BLaER1 treated with 17β-estradiol and CSF1 and Interleukin-3, amounts not matched to agents 10 nM and 100 nM (cell line): ENCODE measurements around the gene ZNF146.
"Not testable (repeated sequence)": the region's sequence is repeated elsewhere in the genome, so short reads cannot be mapped to it uniquely, and the experiment has no call there.

Source experiments
- H3K27ac ChIP-seq, 11 experiments: shearing (Covaris generic); formaldehyde crosslinking; 2 replicates each; pipeline ENCODE4 v1.8.1; 2022
- H3K27me3 ChIP-seq, 11 experiments: shearing (Covaris generic); formaldehyde crosslinking; 2 replicates each; pipeline ENCODE4 v1.8.1; 2022
- H3K36me3 ChIP-seq, 11 experiments: shearing (Covaris generic); formaldehyde crosslinking; 2 replicates each; pipeline ENCODE4 v1.8.1; 2022
- H3K4me1 ChIP-seq, 10 experiments: shearing (Covaris generic); formaldehyde crosslinking; 2 replicates each; pipeline ENCODE4 v1.8.1; 2022
- H3K4me2 ChIP-seq, 11 experiments: shearing (Covaris generic); formaldehyde crosslinking; 2 replicates each; pipeline ENCODE4 v1.8.1; 2022
- H3K4me3 ChIP-seq, 10 experiments: shearing (Covaris generic); formaldehyde crosslinking; 2 replicates each; pipeline ENCODE4 v1.8.1; 2022
- H3K9ac ChIP-seq, 11 experiments: shearing (Covaris generic); formaldehyde crosslinking; 2 replicates each; pipeline ENCODE4 v1.8.1; 2022
- H3K9me3 ChIP-seq, 11 experiments: shearing (Covaris generic); formaldehyde crosslinking; replicated peaks in 1 of 11; 2 replicates each; pipeline ENCODE4 v1.8.1; 2022
- H4K20me1 ChIP-seq, 11 experiments: shearing (Covaris generic); formaldehyde crosslinking; 2 replicates each; pipeline ENCODE4 v1.8.1; 2022
- Cebpa-rat ChIP-seq, 11 experiments: shearing (Covaris generic); IDR thresholded peaks; 2 replicates each; pipeline ENCODE4 v1.8.1; 2022

The ZNF146 gene

GRCh38 chr19:36215276-36216123 lies 594 bp downstream of the ZNF146 start:
- Histone ChIP-seq H3K9ac (peak overlapping the region; percentile 90 to 100 (median 96)), H3K36me3 (peaks cover 20 to 44% (median 41%) of the 10 kb centered on the region in 11 experiments), H3K4me1 (peaks cover 30 to 50% (median 37%) of the 10 kb centered on the region in 10 experiments), H3K4me2 (peak overlapping the region; percentile 67 to 92 (median 81)), H3K27ac (peak overlapping the region; percentile 91 to 100 (median 97)), H3K27me3 (no peaks in the 10 kb centered on the region), H4K20me1 (peaks cover 11 to 45% (median 41%) of the 10 kb centered on the region in 11 experiments; a peak in 21 of 22 replicates), H3K9me3 (0 out of 22 replicates have a peak, but pooled peaks cover 0 to 5% (median 0%) of the 10 kb centered on the region in 11 experiments), H3K4me3 (peak overlapping the region; percentile 72 to 83 (median 78))
- no peak for TF ChIP-seq Cebpa-rat (IDR thresholded peaks at IDR 0.05)

- TF ChIP-seq Cebpa-rat (IDR thresholded peaks at IDR 0.05) = no peak
- Histone ChIP-seq H4K20me1 (peaks cover 63 to 100% (median 99%) of the 10 kb centered on the region in 11 experiments; a peak in 21 of 22 replicates), H3K9me3 (peaks cover 0 to 7% (median 0%) of the 10 kb centered on the region in 11 experiments; a peak in 5 of 22 replicates), H3K36me3 (peaks cover 52 to 100% (median 98%) of the 10 kb centered on the region in 11 experiments), H3K4me2 (peak overlapping the region in 2 of 11 experiments; percentile 2 to 9; a peak in 1 of 22 replicates), H3K4me3 (no peak overlapping the region), H3K27ac (no peak overlapping the region), H3K9ac (no peak overlapping the region), H3K27me3 (no peaks in the 10 kb centered on the region), H3K4me1 (peaks cover 43 to 86% (median 57%) of the 10 kb centered on the region in 10 experiments)
Measured at GRCh38 chr19:36221474-36221873, 6.6 kb downstream of the ZNF146 start.

DNA sequence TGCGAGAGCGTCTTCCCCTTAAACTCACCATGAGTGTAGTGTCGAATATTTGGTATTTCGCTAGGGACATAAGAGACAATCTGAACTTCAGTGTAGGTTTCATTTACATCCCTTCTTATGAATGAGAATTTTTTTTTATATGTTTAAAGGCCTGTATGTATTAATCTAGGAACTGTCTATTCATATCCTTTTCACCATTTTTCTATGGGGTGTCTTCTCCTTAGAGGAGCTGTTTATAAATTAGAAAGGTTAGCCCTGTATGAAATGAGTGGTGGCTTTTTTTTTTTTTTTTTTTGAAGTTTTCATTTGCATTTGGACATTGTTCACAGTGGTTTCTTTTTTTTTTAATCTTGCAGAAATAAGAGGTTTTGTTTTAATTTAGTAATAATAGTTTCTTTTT lies 7.6 kb downstream of the ZNF146 start:
- Histone ChIP-seq H3K4me1 (peaks cover 33 to 84% (median 51%) of the 10 kb centered on the region in 10 experiments), H3K9me3 (peaks cover 0 to 10% (median 0%) of the 10 kb centered on the region in 11 experiments; a peak in 6 of 22 replicates), H4K20me1 (peaks cover 70 to 100% (median 100%) of the 10 kb centered on the region in 11 experiments; a peak in 21 of 22 replicates), H3K4me2 (peak overlapping the region in 2 of 11 experiments; percentile 28 to 82; a peak in 1 of 22 replicates), H3K36me3 (peaks cover 62 to 100% (median 100%) of the 10 kb centered on the region in 11 experiments), H3K9ac (no peak overlapping the region), H3K27ac (peak overlapping the region in 2 of 11 experiments; percentile 12 to 56; a peak in 3 of 22 replicates), H3K4me3 (no peak overlapping the region), H3K27me3 (no peaks in the 10 kb centered on the region)
- no peak for TF ChIP-seq Cebpa-rat (IDR thresholded peaks at IDR 0.05)

DNA sequence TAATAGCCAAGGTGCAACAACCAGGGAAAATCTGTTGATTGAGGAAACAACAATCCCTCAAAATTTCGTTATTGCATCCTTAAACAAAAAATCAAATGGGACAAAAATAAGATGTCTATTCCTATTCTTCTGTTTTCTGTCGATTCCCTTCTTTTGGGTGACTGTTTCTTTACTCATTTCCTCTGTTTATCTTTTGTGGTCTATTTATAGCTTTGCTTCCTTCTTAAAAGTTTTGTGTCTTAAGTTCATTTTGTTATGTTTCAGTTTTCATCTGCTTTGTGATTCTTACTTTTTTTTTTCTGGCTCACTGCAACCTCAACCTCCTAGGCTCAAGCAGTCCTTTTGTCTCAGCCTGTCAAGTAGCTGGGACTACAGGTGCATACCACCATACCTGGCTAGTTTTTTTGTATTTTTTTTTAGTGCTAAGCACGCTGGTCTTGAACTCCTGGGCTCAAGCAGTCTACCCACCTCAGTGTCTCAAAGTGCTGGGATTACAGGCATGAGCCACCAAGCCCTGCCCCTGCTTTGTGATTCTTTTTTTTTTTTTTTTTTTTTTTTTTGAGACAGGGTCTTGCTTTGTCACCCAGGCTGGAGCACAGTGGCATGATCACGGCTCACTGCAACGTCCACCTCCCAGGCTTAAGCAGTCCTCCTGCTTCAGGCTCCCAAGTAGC lies 10.4 kb downstream of the ZNF146 start:
- peak overlapping the region; percentile 61 to 88 (median 78) for H3K4me2 ChIP-seq
- no peak for TF ChIP-seq Cebpa-rat (IDR thresholded peaks at IDR 0.05)
- peaks cover 60 to 100% (median 99%) of the 10 kb centered on the region in 11 experiments; a peak in 21 of 22 replicates for H4K20me1 ChIP-seq
- H3K4me3 ChIP-seq = peak overlapping the region in 6 of 10 experiments; percentile 21 to 51 (median 37); a peak in 10 of 20 replicates
- H3K9me3 ChIP-seq = peaks cover 0 to 29% (median 13%) of the 10 kb centered on the region in 11 experiments; a peak in 14 of 22 replicates
- H3K36me3 ChIP-seq = peaks cover 72 to 100% (median 100%) of the 10 kb centered on the region in 11 experiments
- peaks cover 23 to 64% (median 36%) of the 10 kb centered on the region in 10 experiments for H3K4me1 ChIP-seq
- no peaks in the 10 kb centered on the region for H3K27me3 ChIP-seq
- peak overlapping the region; percentile 15 to 69 (median 52); a peak in 16 of 22 replicates for H3K9ac ChIP-seq
- peak overlapping the region in 9 of 11 experiments; percentile 7 to 63 (median 56); a peak in 16 of 22 replicates for H3K27ac ChIP-seq

DNA sequence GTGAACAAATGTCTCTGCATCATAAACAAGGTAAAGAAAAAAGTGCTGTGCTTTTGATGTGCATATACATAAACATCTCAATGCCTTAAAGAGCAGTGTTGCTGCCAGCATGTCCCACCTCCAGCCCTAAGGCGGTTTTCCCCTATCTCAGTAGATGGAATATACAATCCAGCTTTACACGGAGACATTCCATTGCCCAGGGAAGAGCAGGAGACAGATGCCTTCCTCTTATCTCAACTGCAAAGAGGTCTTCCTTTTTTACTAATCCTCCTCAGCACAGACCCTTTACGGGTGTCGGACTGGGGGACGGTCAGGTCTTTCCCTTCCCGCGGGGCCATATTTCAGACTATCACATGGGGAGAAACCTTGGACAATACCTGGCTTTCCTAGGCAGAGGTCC lies 18.7 kb downstream of the ZNF146 start:
- H3K4me1 ChIP-seq, H3K27me3 ChIP-seq, H3K27ac ChIP-seq, H3K4me2 ChIP-seq, H3K9ac ChIP-seq, H3K4me3 ChIP-seq: not testable (repeated sequence)
- H4K20me1 ChIP-seq = peaks cover 0 to 97% (median 49%) of the 10 kb centered on the region in 11 experiments; a peak in 21 of 22 replicates
- peaks cover 100% of the 10 kb centered on the region in 11 experiments for H3K36me3 ChIP-seq
- H3K9me3 ChIP-seq = peaks cover 63 to 91% (median 77%) of the 10 kb centered on the region in 11 experiments

GRCh38 chr19:36236304-36236945 lies 21.5 kb downstream of the ZNF146 start:
- Histone ChIP-seq H3K4me1 (no peaks in the 10 kb centered on the region), H3K4me2 (no peak overlapping the region), H3K9me3 (peaks cover 57 to 69% (median 61%) of the 10 kb centered on the region in 11 experiments), H3K27me3 (no peaks in the 10 kb centered on the region), H3K4me3 (peak overlapping the region in 2 of 10 experiments; percentile 1 to 6; a peak in 1 of 20 replicates), H3K36me3 (peaks cover 92 to 100% (median 94%) of the 10 kb centered on the region in 11 experiments), H4K20me1 (peaks cover 0 to 89% (median 26%) of the 10 kb centered on the region in 11 experiments; a peak in 16 of 22 replicates), H3K27ac (no peak overlapping the region), H3K9ac (no peak overlapping the region)
- TF ChIP-seq Cebpa-rat (IDR thresholded peaks at IDR 0.05) = no peak

DNA sequence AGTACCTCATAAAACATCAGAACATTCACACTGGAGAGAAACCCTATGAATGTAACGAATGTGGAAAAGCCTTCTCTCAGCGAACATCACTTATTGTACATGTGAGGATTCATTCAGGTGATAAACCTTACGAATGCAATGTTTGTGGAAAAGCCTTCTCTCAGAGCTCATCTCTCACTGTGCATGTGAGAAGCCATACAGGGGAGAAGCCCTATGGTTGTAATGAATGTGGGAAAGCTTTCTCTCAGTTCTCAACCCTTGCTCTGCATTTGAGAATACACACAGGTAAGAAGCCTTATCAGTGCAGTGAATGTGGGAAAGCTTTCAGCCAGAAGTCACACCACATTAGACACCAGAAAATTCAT lies 22.0 kb downstream of the ZNF146 start:
- Histone ChIP-seq H3K27me3 (no peaks in the 10 kb centered on the region), H3K9me3 (peaks cover 53 to 64% (median 56%) of the 10 kb centered on the region in 11 experiments), H3K36me3 (peaks cover 87 to 95% (median 89%) of the 10 kb centered on the region in 11 experiments), H3K9ac (no peak overlapping the region), H4K20me1 (peaks cover 0 to 84% (median 21%) of the 10 kb centered on the region in 11 experiments; a peak in 16 of 22 replicates), H3K27ac (no peak overlapping the region), H3K4me1 (no peaks in the 10 kb centered on the region), H3K4me2 (no peak overlapping the region), H3K4me3 (peak overlapping the region in 2 of 10 experiments; percentile 1 to 6; a peak in 1 of 20 replicates)
- no peak for TF ChIP-seq Cebpa-rat (IDR thresholded peaks at IDR 0.05)

- no peaks in the 10 kb centered on the region for H3K27me3 ChIP-seq
- H3K4me2 ChIP-seq = no peak overlapping the region
- peaks cover 24 to 37% (median 30%) of the 10 kb centered on the region in 11 experiments for H3K9me3 ChIP-seq
- no peak overlapping the region for H3K27ac ChIP-seq
- TF ChIP-seq Cebpa-rat (IDR thresholded peaks at IDR 0.05) = no peak
- no peak overlapping the region for H3K9ac ChIP-seq
- H4K20me1 ChIP-seq = peaks cover 0 to 19% (median 4%) of the 10 kb centered on the region in 11 experiments; a peak in 13 of 22 replicates
- no peak overlapping the region for H3K4me3 ChIP-seq
- no peaks in the 10 kb centered on the region for H3K4me1 ChIP-seq
- peaks cover 18 to 39% (median 34%) of the 10 kb centered on the region in 11 experiments for H3K36me3 ChIP-seq
Measured at GRCh38 chr19:36244066-36244465, 29.2 kb downstream of the ZNF146 start.
